CD1c-positive myeloid dendritic cell (primary cell): ENCODE measurements around the gene EBLN2.
A peak's percentile ranks its signal among the peaks of the same experiment; 100 is the strongest.

ENCODE experiments used
- DNase-seq: peaks from one replicate; pipeline ENCODE4 v3.0.0-alpha.2; 2016; ENCODE audit errors: extremely low spot score

EBLN2 gene

GRCh38 chr3:73061416-73061815, at the start of gene EBLN2:
EBLN2 (plus strand) TSS chr3:73061659; CDS start chr3:73062082, 423 bp downstream.
- DNase-seq: no peak

DNA sequence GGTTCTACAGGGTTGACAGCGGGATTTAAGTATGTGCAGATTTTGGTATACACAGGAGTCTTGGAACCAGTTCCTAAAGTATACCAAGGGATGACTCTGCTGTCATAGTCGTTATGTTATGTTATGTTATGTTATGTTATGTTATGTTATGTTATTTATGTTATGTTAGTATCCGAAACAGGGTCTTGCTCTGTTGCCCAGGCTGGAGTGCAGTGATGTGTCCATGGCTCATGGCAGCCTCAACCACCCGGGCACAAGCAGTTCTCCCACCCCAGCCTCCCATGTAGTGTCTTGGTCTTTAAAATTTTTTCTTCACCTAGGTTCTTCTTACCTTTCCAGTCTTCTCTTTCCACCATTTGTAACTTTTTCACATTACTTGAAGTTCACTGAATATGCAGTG, 43.2 kb upstream of the EBLN2 start:
- no peak for DNase-seq

DNA sequence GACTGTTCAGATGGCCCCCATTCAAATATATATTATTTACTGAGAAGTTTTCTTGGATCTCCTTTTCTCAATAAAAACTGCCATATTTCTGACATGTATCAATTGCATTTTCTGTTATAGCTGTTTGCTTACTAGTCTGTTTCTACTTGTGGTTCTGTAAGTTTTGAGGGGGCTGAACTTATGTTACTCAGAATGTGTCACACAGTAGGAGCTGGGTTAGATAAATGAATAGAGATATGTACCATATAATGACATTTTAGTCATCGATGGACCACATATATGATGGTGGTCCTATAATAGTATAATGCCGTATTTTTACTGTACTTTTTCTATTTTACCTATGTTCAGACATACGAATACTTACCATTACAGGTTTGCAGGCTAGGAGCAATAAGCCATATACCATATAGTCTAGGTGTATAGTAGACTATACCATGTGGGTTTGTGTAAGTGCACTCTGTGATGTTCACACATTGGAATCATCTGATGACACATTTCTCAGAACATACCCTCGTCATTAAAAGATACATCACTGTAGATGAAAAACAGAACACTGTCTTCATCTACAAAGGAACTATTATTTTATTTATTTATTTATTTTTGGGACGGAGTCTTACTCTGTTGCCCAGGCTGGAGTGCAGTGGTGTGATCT, 42.5 kb upstream of the EBLN2 start:
- DNase-seq: no peak

GRCh38 chr3:73021301-73021835, 40.1 kb upstream of the EBLN2 start:
- DNase-seq: no peak

DNA sequence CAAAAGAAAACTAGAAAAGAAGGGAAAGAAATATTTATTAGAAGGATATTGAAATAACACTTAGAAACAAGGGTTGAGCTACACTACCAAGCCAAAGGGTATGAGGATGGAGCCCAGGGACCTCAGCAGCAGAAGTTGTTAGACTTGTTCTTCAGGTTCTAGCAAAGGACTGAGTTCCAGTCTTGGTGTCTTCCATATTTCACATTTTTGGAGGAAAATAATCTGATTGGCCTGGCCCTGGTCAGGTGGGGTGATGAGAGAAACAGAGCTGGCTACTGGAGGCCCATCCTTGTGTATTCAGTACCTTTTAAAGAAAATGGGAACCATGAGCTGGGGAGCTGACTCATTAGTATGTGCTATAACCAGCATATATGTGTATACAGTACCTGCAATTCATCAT, 36.6 kb upstream of the EBLN2 start:
- no peak for DNase-seq

GRCh38 chr3:73026111-73026759, 35.2 kb upstream of the EBLN2 start:
- DNase-seq: no peak

GRCh38 chr3:73026760-73027113, 34.7 kb upstream of the EBLN2 start:
- no peak for DNase-seq

GRCh38 chr3:73028803-73029202, 32.7 kb upstream of the EBLN2 start:
- DNase-seq: no peak

DNA sequence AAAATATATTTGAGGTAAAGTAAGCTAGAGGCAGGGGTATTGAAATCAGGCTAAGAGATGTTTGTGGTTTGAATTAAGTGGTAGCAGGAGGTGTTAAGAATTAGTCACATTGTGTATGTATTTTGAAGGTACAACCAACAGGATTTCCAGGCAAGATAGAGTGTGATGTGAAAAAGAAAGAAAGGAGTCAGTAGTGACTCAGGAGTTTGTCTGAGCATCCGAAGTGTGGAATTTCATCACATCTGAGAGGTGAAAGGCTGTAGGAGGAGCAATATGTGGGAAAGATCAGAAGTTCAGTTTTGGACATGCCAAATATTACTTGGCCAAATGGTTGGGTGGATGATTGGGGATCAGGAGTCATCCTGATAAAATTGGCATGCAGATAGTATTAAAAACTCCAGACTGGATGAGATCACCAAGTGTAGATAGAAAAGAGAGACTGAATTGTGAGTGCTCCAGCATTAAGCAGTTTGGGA, 32.1 kb upstream of the EBLN2 start:
- DNase-seq: no peak

DNA sequence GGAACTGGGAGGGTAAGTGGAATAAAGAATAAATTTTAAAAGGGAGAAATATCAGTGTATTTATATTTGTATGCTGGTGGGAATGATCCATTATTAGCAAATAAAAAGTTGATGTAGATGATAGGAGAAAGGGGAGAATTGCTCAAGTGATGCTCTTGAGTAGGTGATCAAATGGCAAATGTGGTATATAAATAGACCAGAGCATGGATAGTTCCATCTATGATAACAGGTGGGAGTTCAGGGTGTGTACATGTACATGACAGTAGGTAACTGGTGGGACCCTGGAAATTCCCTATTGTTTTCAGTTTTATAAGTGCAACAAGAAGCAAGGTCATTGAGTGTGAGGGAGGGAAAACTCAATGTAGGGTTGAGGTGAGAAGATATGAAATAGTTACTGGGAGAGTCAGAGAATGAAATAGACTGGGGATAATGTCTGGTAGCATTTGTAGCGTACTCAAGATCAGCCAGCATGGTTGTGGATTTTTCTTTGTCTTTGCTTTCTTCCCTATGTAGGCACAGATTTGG, 31.3 kb upstream of the EBLN2 start:
- DNase-seq: no peak

- no peak for DNase-seq
These were observed 29.8 kb upstream of the EBLN2 start for GRCh38 chr3:73031573-73032103.

GRCh38 chr3:73036694-73037591, 24.5 kb upstream of the EBLN2 start:
- DNase-seq: no peak

- no peak for DNase-seq
These were observed 19.9 kb upstream of the EBLN2 start for GRCh38 chr3:73041537-73041936.

- DNase-seq: no peak
These were observed 18.0 kb upstream of the EBLN2 start for GRCh38 chr3:73043414-73043813.

- DNase-seq: no peak
These were observed 16.1 kb upstream of the EBLN2 start for GRCh38 chr3:73045391-73045790.

GRCh38 chr3:73046195-73046594, 15.3 kb upstream of the EBLN2 start:
- no peak for DNase-seq

DNA sequence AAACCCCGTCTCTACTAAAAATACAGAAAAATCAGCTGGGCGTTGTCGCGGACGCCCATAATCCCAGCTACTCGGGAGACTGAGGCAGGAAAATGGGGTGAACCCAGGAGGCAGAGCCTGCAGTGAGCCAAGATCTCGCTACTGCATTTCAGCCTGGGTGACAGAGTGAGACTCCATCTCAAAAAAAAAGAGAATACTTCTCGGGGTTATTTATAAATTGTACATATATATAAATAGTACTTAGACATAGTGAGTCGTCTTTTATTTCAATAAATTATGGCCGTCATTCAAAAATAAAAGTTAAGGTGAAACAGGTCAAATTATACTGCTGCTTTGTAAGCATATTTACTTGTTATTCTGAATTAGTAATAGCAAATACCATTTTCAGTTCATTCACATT, 12.1 kb upstream of the EBLN2 start:
- DNase-seq: no peak

DNA sequence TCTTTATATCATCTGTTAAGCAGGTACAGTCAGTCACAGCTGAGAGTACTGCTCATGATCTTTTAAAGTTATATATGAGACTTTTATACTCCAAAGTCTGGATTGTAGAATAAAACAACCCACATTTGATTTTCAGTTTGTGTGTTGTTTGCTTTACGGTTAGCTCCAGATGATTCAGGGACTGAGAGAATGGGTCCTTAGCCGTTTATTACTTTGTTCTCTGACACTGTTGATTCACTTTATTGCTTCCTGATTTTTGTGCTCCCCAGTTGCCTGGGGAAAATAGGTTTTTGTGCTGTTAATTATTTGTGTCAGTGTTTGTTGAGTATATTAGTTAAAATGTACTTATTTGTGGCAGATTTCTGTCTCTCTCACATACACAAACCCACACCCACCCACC, 8.6 kb upstream of the EBLN2 start:
- no peak for DNase-seq

- no peak for DNase-seq
These were observed 5.9 kb upstream of the EBLN2 start for GRCh38 chr3:73055583-73055982.

DNA sequence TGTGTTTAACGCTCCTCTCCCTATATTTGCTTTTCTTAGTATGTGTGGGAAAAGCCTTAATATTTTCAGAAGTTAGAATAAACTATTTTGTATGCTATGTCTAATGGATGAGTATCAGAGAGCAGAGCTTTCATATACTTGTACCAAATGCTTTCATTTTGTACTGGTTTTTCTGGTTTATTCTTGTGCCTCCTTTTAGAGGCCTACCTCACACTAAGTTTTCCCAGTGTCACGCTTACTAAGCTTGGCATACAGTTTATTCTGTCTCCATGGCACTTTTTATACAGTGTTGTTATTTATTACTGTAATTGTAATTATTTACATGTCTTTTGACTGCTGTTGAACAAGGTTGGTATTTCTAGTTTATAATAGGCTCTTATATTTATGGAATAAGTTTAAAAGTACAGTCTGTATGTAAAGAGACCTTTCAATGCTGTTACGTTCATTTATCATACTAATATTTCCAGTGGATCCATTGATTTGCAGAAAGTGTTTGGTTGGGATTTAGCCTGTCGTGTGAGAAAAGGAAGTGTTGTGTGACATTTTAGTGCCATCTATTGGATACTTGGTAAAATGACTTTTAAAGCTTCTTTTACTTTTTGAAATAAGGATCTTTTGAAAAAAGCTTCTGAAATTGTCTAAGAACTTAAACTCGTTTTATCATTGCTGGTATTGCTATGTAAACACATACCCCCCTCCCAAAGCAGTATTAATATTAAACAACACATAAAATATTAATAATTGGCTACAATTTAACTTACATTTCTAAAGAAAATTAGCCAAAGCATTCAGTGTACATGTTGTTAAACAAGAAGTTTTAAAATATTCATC, 5.2 kb upstream of the EBLN2 start:
- peak; percentile 35 for DNase-seq

GRCh38 chr3:73056845-73057150, 4.7 kb upstream of the EBLN2 start:
- DNase-seq: no peak
